ENCODE data around the gene TRERF1. TPM values are rescaled to one million over a fixed set of nuclear protein-coding genes. Genes with fewer than 3 reads are reported as not detected.
A peak's percentile ranks its signal among the peaks of the same experiment; 100 is the strongest.

Gene TRERF1
- total and polyA plus RNA-seq, 3 donors from 2014 or later: 13.7 to 49.1 (median 40.4) TPM

DNA sequence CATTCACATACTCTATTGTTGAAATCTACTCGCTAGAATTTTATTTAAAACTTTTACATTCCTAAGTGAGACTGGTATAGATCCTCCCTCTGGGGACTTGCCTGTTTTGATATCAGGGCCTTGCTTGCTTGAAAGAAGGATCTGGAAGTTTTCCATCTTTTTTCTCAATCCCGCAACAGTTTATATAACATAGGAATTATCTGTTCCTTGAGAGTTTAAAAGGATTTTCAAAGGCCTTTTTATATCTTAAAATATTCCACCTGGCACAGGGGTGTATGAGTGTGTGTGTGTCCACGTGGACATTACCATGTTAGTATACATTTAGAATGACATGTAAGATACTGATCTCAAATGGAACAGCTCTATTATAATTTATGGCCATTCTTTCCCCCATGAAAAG is 96.3 kb downstream of the TRERF1 start:
- intact Hi-C loops (cut with DNase I; ENCODE audit: low total_unique reads): no loop called here

GRCh38 chr6:42354702-42355101 is 97.0 kb downstream of the TRERF1 start:
- DNase-seq: no peak
- TF ChIP-seq POLR2A (IDR thresholded peaks at IDR 0.05): no peak

More for the DNA sequence above, 96.3 kb downstream of the TRERF1 start:
- Histone ChIP-seq H3K4me1 (no peaks in the 10 kb centered on the region), H3K27me3 (no peaks in the 10 kb centered on the region), H3K9me3 (no peaks in the 10 kb centered on the region), H3K36me3 (ENCODE audit: low read depth, missing control alignments) (no peaks in the 10 kb centered on the region), H3K4me3 (no peak overlapping the region), H3K27ac (peak overlapping the region in 1 of 2 donors; percentile 5)
- TF ChIP-seq, protein P1, sequence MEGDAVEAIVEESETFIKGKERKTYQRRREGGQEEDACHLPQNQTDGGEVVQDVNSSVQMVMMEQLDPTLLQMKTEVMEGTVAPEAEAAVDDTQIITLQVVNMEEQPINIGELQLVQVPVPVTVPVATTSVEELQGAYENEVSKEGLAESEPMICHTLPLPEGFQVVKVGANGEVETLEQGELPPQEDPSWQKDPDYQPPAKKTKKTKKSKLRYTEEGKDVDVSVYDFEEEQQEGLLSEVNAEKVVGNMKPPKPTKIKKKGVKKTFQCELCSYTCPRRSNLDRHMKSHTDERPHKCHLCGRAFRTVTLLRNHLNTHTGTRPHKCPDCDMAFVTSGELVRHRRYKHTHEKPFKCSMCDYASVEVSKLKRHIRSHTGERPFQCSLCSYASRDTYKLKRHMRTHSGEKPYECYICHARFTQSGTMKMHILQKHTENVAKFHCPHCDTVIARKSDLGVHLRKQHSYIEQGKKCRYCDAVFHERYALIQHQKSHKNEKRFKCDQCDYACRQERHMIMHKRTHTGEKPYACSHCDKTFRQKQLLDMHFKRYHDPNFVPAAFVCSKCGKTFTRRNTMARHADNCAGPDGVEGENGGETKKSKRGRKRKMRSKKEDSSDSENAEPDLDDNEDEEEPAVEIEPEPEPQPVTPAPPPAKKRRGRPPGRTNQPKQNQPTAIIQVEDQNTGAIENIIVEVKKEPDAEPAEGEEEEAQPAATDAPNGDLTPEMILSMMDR (IDR thresholded peaks at IDR 0.05): no peak
- TF ChIP-seq POLR2A (IDR thresholded peaks at IDR 0.05): no peak
- DNase-seq: no peak
- 54 to 64% methylated on average over 3 of the region's 3 CpGs for WGBS, 2 donors

GRCh38 chr6:42352856-42353564 is 98.7 kb downstream of the TRERF1 start:
- Histone ChIP-seq H3K27ac (no peak overlapping the region), H3K27me3 (no peaks in the 10 kb centered on the region), H3K4me3 (no peak overlapping the region), H3K4me1 (no peaks in the 10 kb centered on the region), H3K36me3 (ENCODE audit: low read depth, missing control alignments) (no peaks in the 10 kb centered on the region), H3K9me3 (no peaks in the 10 kb centered on the region)
- intact Hi-C loops (cut with DNase I; ENCODE audit: low total_unique reads): no loop called here
- no peak for DNase-seq
- TF ChIP-seq, protein P1 (IDR thresholded peaks at IDR 0.05): no peak
- no peak for TF ChIP-seq POLR2A (IDR thresholded peaks at IDR 0.05)
- 92 to 94% methylated on average over 12 of the region's 12 CpGs for WGBS, 2 donors

More at GRCh38 chr6:42354702-42355101, 97.0 kb downstream of the TRERF1 start:
- Histone ChIP-seq H3K27me3 (no peaks in the 10 kb centered on the region), H3K27ac (no peak overlapping the region), H3K9me3 (no peaks in the 10 kb centered on the region), H3K4me3 (no peak overlapping the region), H3K36me3 (ENCODE audit: low read depth, missing control alignments) (no peaks in the 10 kb centered on the region), H3K4me1 (no peaks in the 10 kb centered on the region)
- 69 to 72% methylated on average over 1 of the region's 1 CpG for WGBS, 2 donors
- intact Hi-C loops (cut with DNase I; ENCODE audit: low total_unique reads): no loop called here

DNA sequence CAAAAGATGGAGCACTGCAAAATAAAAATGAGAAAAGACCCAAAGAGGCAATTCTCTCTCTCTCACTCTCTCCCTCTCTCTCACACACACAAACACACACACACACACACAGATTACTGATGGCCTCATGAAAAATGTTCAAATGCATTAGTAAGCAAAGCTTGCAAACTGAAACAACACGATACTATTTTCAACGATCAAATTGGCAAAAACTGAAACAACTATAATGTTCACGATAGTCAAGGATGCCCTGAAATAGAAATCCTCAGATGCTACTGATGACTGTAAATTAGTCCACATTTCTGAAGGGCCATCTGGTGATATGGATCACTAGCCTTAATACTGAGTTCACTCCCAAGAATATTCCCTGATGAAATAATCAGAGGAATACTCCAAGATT is 100.8 kb downstream of the TRERF1 start:
- WGBS, 2 donors: 68 to 75% methylated on average over 3 of the region's 3 CpGs
- Histone ChIP-seq H3K4me3 (no peak overlapping the region), H3K27me3 (no peaks in the 10 kb centered on the region), H3K4me1 (no peaks in the 10 kb centered on the region), H3K36me3 (ENCODE audit: low read depth, missing control alignments) (no peaks in the 10 kb centered on the region), H3K27ac (no peak overlapping the region), H3K9me3 (no peaks in the 10 kb centered on the region)
- intact Hi-C loops (cut with DNase I; ENCODE audit: low total_unique reads): no loop called here
- no peak for DNase-seq
- TF ChIP-seq, protein P1 (IDR thresholded peaks at IDR 0.05): no peak
- TF ChIP-seq POLR2A (IDR thresholded peaks at IDR 0.05): no peak

- H3K9me3 ChIP-seq: no peaks in the 10 kb centered on the region
- WGBS, 2 donors: 91 to 93% methylated on average over 10 of the region's 10 CpGs
Observed at GRCh38 chr6:42349753-42350511, 101.8 kb downstream of the TRERF1 start.

More at GRCh38 chr6:42349753-42350511, 101.8 kb downstream of the TRERF1 start:
- TF ChIP-seq POLR2A (IDR thresholded peaks at IDR 0.05): no peak
- TF ChIP-seq, protein P1 (IDR thresholded peaks at IDR 0.05): no peak
- Histone ChIP-seq H3K4me1 (no peaks in the 10 kb centered on the region), H3K27ac (no peak overlapping the region), H3K36me3 (ENCODE audit: low read depth, missing control alignments) (no peaks in the 10 kb centered on the region), H3K27me3 (no peaks in the 10 kb centered on the region), H3K4me3 (no peak overlapping the region)
- intact Hi-C loops (cut with DNase I; ENCODE audit: low total_unique reads): no loop called here
- DNase-seq: no peak

All from testis (tissue), 3 donors.